Astrocyte (in vitro differentiated cells and primary cell): Measurements from ENCODE around the gene MZB1. TPM values are rescaled to one million over a fixed set of nuclear protein-coding genes. Genes with fewer than 3 reads are reported as not detected.

ENCODE experiments used
- DNase-seq: peaks from one replicate; pipeline ENCODE4 v3.0.0-alpha.2; 2010; ENCODE audit warnings: low read depth
- FAIRE-seq: peaks from 2 replicates; lab custom pipeline; 2011; peaks lifted over from hg19 to GRCh38; lab: Jason Lieb, UNC
- H2AFZ ChIP-seq: 2 replicates; pipeline ENCODE4 v1.6.0; 2012; ENCODE audit warnings: low read depth, low read length, inconsistent platforms
- H3K27ac ChIP-seq: 2 replicates; pipeline ENCODE4 v1.5.1; 2011; ENCODE audit warnings: low read depth, low read length, inconsistent platforms
- H3K27me3 ChIP-seq: 2 replicates; pipeline ENCODE4 v1.6.0; 2011; ENCODE audit warnings: low read length, inconsistent platforms; ENCODE audit not compliant: insufficient read depth
- H3K36me3 ChIP-seq: 2 replicates; pipeline ENCODE4 v1.5.1; 2011; ENCODE audit warnings: low read length, inconsistent platforms; ENCODE audit not compliant: insufficient read depth
- H3K4me1 ChIP-seq: 2 replicates; pipeline ENCODE4 v1.5.1; 2011; ENCODE audit warnings: low read length, inconsistent platforms; ENCODE audit not compliant: insufficient read depth
- H3K4me2 ChIP-seq: 2 replicates; pipeline ENCODE4 v1.6.0; 2012; ENCODE audit warnings: low read length, inconsistent platforms
- H3K4me3 ChIP-seq: 2 replicates; pipeline ENCODE4 v1.5.1; 2011; ENCODE audit warnings: low read depth, mild to moderate bottlenecking, low read length, inconsistent platforms; ENCODE audit not compliant: insufficient read depth
- H3K79me2 ChIP-seq: 2 replicates; pipeline ENCODE4 v1.6.0; 2012; ENCODE audit warnings: mild to moderate bottlenecking, low read length, inconsistent platforms; ENCODE audit not compliant: insufficient read depth
- H3K9ac ChIP-seq: 2 replicates; pipeline ENCODE4 v1.6.0; 2012; ENCODE audit warnings: mild to moderate bottlenecking, low read length, inconsistent platforms
- H3K9me3 ChIP-seq: 2 replicates; pipeline ENCODE4 v1.5.1; 2012; ENCODE audit warnings: low read depth, mild to moderate bottlenecking, low read length, inconsistent platforms; ENCODE audit not compliant: insufficient read depth
- H4K20me1 ChIP-seq: 2 replicates; pipeline ENCODE4 v1.6.0; 2012; ENCODE audit warnings: low read length, inconsistent platforms; ENCODE audit not compliant: insufficient read depth
- H3K27ac Mint-ChIP-seq: one replicate; pipeline ENCODE4 v1.8.0; 2021; ENCODE audit warnings: mild to moderate bottlenecking, mixed read lengths; ENCODE audit not compliant: unreplicated experiment
- H3K27me3 Mint-ChIP-seq: one replicate; pipeline ENCODE4 v1.8.0; 2021; ENCODE audit warnings: low read depth, mixed read lengths; ENCODE audit not compliant: unreplicated experiment
- H3K36me3 Mint-ChIP-seq: one replicate; pipeline ENCODE4 v1.8.0; 2021; ENCODE audit warnings: low read depth, mixed read lengths; ENCODE audit not compliant: unreplicated experiment
- H3K4me1 Mint-ChIP-seq: one replicate; pipeline ENCODE4 v1.8.0; 2021; ENCODE audit warnings: low read depth, mixed read lengths; ENCODE audit not compliant: unreplicated experiment
- H3K4me3 Mint-ChIP-seq: one replicate; pipeline ENCODE4 v1.8.0; 2021; ENCODE audit warnings: mild to moderate bottlenecking, moderate library complexity, mixed read lengths; ENCODE audit not compliant: unreplicated experiment
- H3K9me3 Mint-ChIP-seq: one replicate; pipeline ENCODE4 v1.8.0; 2021; ENCODE audit warnings: mild to moderate bottlenecking, mixed read lengths; ENCODE audit not compliant: unreplicated experiment
- CTCF ChIP-seq: IDR thresholded peaks from 2 replicates; pipeline ENCODE4 v1.5.1; 2011; ENCODE audit warnings: low read depth, mild to moderate bottlenecking, inconsistent platforms, low read length, moderate library complexity; ENCODE audit not compliant: insufficient read depth
- EZH2 ChIP-seq: IDR thresholded peaks from 2 replicates; pipeline ENCODE4 v1.6.1; 2012; ENCODE audit warnings: mild to moderate bottlenecking, low read length, inconsistent platforms; ENCODE audit not compliant: insufficient read depth
- total RNA-seq: library from RNA; stranded (reverse); gene quantifications from 2 replicates; pipeline ENCODE4 v1.2.1, GENCODE V29; 2021

MZB1 gene
- total RNA-seq, 1 donor from 2014 or later: not detected

- Histone ChIP-seq H3K9me3 (no peaks in the 10 kb centered on the region), H2AFZ (no peak overlapping the region), H3K27me3 (no peaks in the 10 kb centered on the region), H3K9ac (no peak overlapping the region), H3K36me3 (no peaks in the 10 kb centered on the region), H3K4me3 (no peak overlapping the region), H3K27ac (no peak overlapping the region), H3K4me1 (no peaks in the 10 kb centered on the region), H3K79me2 (no peaks in the 10 kb centered on the region), H4K20me1 (no peaks in the 10 kb centered on the region), H3K4me2 (no peak overlapping the region)
- FAIRE-seq: no peak
- no peak overlapping the region for H3K27ac Mint-ChIP-seq
- no peaks in the 10 kb centered on the region for H3K4me1 Mint-ChIP-seq
- no peak for DNase-seq
- no peaks in the 10 kb centered on the region for H3K9me3 Mint-ChIP-seq
- no peak for TF ChIP-seq CTCF
- no peak for TF ChIP-seq EZH2
- H3K27me3 Mint-ChIP-seq: peaks cover 16% of the 10 kb centered on the region
- H3K36me3 Mint-ChIP-seq: no peaks in the 10 kb centered on the region
- no peak overlapping the region for H3K4me3 Mint-ChIP-seq
Observed at GRCh38 chr5:139385061-139386049, 4.4 kb downstream of the MZB1 start.

- Histone ChIP-seq H3K36me3 (no peaks in the 10 kb centered on the region), H2AFZ (no peak overlapping the region), H3K4me1 (no peaks in the 10 kb centered on the region), H3K4me2 (no peak overlapping the region), H3K4me3 (no peak overlapping the region), H3K79me2 (no peaks in the 10 kb centered on the region), H3K27me3 (no peaks in the 10 kb centered on the region), H3K9me3 (no peaks in the 10 kb centered on the region), H3K9ac (no peak overlapping the region), H4K20me1 (peaks cover under 1% of the 10 kb centered on the region), H3K27ac (no peak overlapping the region)
- Mint-ChIP-seq H3K27me3 (peaks cover 16% of the 10 kb centered on the region), H3K4me1 (no peaks in the 10 kb centered on the region), H3K27ac (peak overlapping the region; percentile 20), H3K9me3 (no peaks in the 10 kb centered on the region), H3K36me3 (peaks cover 2% of the 10 kb centered on the region), H3K4me3 (no peak overlapping the region)
- FAIRE-seq: no peak
- no peak for DNase-seq
- no peak for TF ChIP-seq CTCF
- TF ChIP-seq EZH2: no peak
Observed at GRCh38 chr5:139384591-139385051, 5.1 kb downstream of the MZB1 start.
